ENCODE data around the gene HYI. TPM values are rescaled to one million over a fixed set of nuclear protein-coding genes. Genes with fewer than 3 reads are reported as not detected.

Gene HYI
- total and polyA plus RNA-seq, 2 of the 8 experiments (the other 6 are each of a cell fraction or from before 2014, with no cell fraction given): 14.4 to 17.7 TPM

GRCh38 chr1:43444836-43445235 lies 8.9 kb downstream of the HYI start (continued):
- no peak for TF ChIP-seq CTCF (IDR thresholded peaks at IDR 0.05; ENCODE audit: control extremely low read depth in 1 of 3, insufficient read depth in 1 of 3, low read depth in 1 of 3, low read length in 3 of 3)
- no peak for TF ChIP-seq ATF3 (IDR thresholded peaks at IDR 0.05; ENCODE audit: insufficient read depth, low read depth, low read length)
